Ishikawa (cell line): ENCODE results near the gene ABCA8.

Source experiments
- CEBPB ChIP-seq: IDR thresholded peaks from 2 replicates; pipeline ENCODE4 v1.6.1; 2012
- CREB1 ChIP-seq: IDR thresholded peaks from 2 replicates; pipeline ENCODE4 v1.6.1; 2012; ENCODE audit warnings: low read depth
- EGR1 ChIP-seq: IDR thresholded peaks from 2 replicates; pipeline ENCODE4 v1.6.1; 2012
- EP300 ChIP-seq: IDR thresholded peaks from 2 replicates; pipeline ENCODE4 v1.6.1; 2012; ENCODE audit warnings: borderline replicate concordance
- FOXM1 ChIP-seq: IDR thresholded peaks from 2 replicates; pipeline ENCODE4 v1.6.1; 2012; ENCODE audit warnings: low read depth, borderline replicate concordance
- NFIC ChIP-seq: IDR thresholded peaks from 2 replicates; pipeline ENCODE4 v1.6.1; 2012
- RAD21 ChIP-seq: IDR thresholded peaks from 2 replicates; pipeline ENCODE4 v1.6.1; 2012; ENCODE audit warnings: low read depth
- TAF1 ChIP-seq: IDR thresholded peaks from 2 replicates; pipeline ENCODE4 v1.6.1; 2012; ENCODE audit warnings: low read depth, mild to moderate bottlenecking
- TCF12 ChIP-seq: IDR thresholded peaks from 2 replicates; pipeline ENCODE4 v1.6.1; 2012; ENCODE audit warnings: low read depth
- TEAD4 ChIP-seq: IDR thresholded peaks from 2 replicates; pipeline ENCODE4 v1.6.1; 2012
- USF1 ChIP-seq: IDR thresholded peaks from 2 replicates; pipeline ENCODE4 v1.6.1; 2012
- YY1 ChIP-seq: IDR thresholded peaks from 2 replicates; pipeline ENCODE4 v1.6.1; 2012; ENCODE audit warnings: low read depth
- ZBTB7A ChIP-seq: IDR thresholded peaks from 2 replicates; pipeline ENCODE4 v1.6.1; 2012; ENCODE audit warnings: low read depth
- TF ChIP-seq, protein P1 (sequence below): IDR thresholded peaks from 2 replicates; pipeline ENCODE4 v1.6.1; 2012; ENCODE audit warnings: low read depth, mild to moderate bottlenecking
- TF ChIP-seq, protein P2 (sequence below): IDR thresholded peaks from 2 replicates; pipeline ENCODE4 v1.6.1; 2012

ABCA8 gene

GRCh38 chr17:68860941-68861340, 94.3 kb downstream of the ABCA8 start:
- TF ChIP-seq, protein P1, sequence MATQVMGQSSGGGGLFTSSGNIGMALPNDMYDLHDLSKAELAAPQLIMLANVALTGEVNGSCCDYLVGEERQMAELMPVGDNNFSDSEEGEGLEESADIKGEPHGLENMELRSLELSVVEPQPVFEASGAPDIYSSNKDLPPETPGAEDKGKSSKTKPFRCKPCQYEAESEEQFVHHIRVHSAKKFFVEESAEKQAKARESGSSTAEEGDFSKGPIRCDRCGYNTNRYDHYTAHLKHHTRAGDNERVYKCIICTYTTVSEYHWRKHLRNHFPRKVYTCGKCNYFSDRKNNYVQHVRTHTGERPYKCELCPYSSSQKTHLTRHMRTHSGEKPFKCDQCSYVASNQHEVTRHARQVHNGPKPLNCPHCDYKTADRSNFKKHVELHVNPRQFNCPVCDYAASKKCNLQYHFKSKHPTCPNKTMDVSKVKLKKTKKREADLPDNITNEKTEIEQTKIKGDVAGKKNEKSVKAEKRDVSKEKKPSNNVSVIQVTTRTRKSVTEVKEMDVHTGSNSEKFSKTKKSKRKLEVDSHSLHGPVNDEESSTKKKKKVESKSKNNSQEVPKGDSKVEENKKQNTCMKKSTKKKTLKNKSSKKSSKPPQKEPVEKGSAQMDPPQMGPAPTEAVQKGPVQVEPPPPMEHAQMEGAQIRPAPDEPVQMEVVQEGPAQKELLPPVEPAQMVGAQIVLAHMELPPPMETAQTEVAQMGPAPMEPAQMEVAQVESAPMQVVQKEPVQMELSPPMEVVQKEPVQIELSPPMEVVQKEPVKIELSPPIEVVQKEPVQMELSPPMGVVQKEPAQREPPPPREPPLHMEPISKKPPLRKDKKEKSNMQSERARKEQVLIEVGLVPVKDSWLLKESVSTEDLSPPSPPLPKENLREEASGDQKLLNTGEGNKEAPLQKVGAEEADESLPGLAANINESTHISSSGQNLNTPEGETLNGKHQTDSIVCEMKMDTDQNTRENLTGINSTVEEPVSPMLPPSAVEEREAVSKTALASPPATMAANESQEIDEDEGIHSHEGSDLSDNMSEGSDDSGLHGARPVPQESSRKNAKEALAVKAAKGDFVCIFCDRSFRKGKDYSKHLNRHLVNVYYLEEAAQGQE = no peak
- TF ChIP-seq TCF12 (no peak), NFIC (no peak), USF1 (no peak), EGR1 (no peak), CREB1 (no peak), CEBPB (no peak), YY1 (no peak)
- TF ChIP-seq, protein P2, sequence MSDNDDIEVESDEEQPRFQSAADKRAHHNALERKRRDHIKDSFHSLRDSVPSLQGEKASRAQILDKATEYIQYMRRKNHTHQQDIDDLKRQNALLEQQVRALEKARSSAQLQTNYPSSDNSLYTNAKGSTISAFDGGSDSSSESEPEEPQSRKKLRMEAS = no peak

DNA sequence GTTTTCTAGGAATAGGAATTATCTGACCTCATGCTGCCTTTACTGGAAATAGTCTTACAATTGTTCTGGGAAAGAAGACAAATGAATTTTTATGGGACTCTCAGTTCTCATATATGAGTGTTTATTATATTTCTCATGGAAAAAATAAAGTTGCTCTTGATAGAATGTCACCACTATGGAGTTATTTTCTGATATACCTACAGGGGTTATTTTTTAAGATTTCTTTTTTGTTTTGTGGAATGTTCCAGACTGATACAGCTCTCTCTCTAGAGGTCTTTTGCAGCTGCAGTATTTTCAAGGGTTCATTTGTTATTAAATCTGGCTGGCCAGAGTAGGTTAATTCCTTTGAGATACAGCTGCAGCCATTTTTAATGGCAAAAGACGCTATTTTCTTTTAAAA, 100.7 kb downstream of the ABCA8 start:
- TF ChIP-seq TAF1 (no peak), TEAD4 (no peak), CREB1 (no peak), CEBPB (no peak), EGR1 (no peak), TCF12 (no peak), ZBTB7A (no peak), YY1 (no peak), FOXM1 (no peak), NFIC (no peak), USF1 (no peak), EP300 (no peak), RAD21 (no peak)
- TF ChIP-seq, protein P1 = no peak
- TF ChIP-seq, protein P2 = no peak

DNA sequence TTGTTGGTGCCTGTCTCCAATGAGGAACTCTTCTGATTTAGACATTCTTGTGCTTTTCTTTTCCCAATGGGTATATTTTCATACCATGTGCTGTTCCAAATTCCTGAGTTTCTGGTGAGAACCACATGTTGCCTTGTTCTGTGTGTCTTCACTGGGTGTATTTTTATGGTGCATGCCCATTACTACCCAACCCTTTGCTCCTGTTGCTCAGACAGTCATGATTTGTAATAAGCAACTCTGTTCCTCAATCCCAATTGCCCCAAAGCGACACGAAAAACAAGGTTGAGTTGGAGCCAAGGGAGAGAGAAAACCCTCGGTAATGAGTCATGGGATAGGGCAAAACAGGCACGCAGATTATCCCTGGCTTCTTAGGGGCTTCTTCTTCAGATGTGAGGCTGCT, 101.8 kb downstream of the ABCA8 start:
- TF ChIP-seq CEBPB (no peak), TAF1 (no peak), FOXM1 (no peak), TCF12 (no peak), EGR1 (no peak), CREB1 (no peak), EP300 (no peak), USF1 (no peak), YY1 (no peak), TEAD4 (no peak), ZBTB7A (no peak), RAD21 (no peak), NFIC (no peak)
- TF ChIP-seq, protein P1 = no peak
- TF ChIP-seq, protein P2 = no peak

- TF ChIP-seq ZBTB7A (no peak), CREB1 (no peak), TEAD4 (no peak), CEBPB (no peak), TAF1 (no peak)
These were observed 102.2 kb downstream of the ABCA8 start for GRCh38 chr17:68853036-68853435.
